GM19372 (cell line): Measurements from ENCODE around the gene WDFY3.

Experiments used
- ATAC-seq: cut with Tn5 transposase; IDR thresholded peaks from one replicate; pipeline ENCODE4 v1.9.1; 2021; ENCODE audit warnings: mild to moderate bottlenecking, low read depth, moderate library complexity; ENCODE audit not compliant: unreplicated experiment

The WDFY3 gene

GRCh38 chr4:84952004-84952403 is 14.5 kb downstream of the WDFY3 start:
- ATAC-seq: no peak

- ATAC-seq: no peak
Measured at GRCh38 chr4:84948056-84948455, 18.4 kb downstream of the WDFY3 start.

GRCh38 chr4:84944947-84945346 is 21.5 kb downstream of the WDFY3 start:
- no peak for ATAC-seq

GRCh38 chr4:84940960-84941359 is 25.5 kb downstream of the WDFY3 start:
- no peak for ATAC-seq

- no peak for ATAC-seq
Measured at GRCh38 chr4:84939113-84939512, 27.4 kb downstream of the WDFY3 start.

GRCh38 chr4:84938316-84938715 is 28.2 kb downstream of the WDFY3 start:
- no peak for ATAC-seq

- ATAC-seq: no peak
Measured at GRCh38 chr4:84937381-84937977, 29.0 kb downstream of the WDFY3 start.

GRCh38 chr4:84936123-84936522 is 30.4 kb downstream of the WDFY3 start:
- no peak for ATAC-seq

GRCh38 chr4:84932462-84932861 is 34.0 kb downstream of the WDFY3 start:
- ATAC-seq: no peak

GRCh38 chr4:84931961-84932360 is 34.5 kb downstream of the WDFY3 start:
- ATAC-seq: no peak

- no peak for ATAC-seq
Measured at GRCh38 chr4:84931274-84931673, 35.2 kb downstream of the WDFY3 start.

GRCh38 chr4:84928089-84928488 is 38.4 kb downstream of the WDFY3 start:
- ATAC-seq: no peak

- no peak for ATAC-seq
Measured at GRCh38 chr4:84927428-84927827, 39.1 kb downstream of the WDFY3 start.

- ATAC-seq: no peak
Measured at GRCh38 chr4:84925558-84925957, 40.9 kb downstream of the WDFY3 start.

- ATAC-seq: no peak
Measured at GRCh38 chr4:84924434-84924833, 42.1 kb downstream of the WDFY3 start.

- no peak for ATAC-seq
Measured at GRCh38 chr4:84920617-84921016, 45.9 kb downstream of the WDFY3 start.

GRCh38 chr4:84917869-84918600 is 48.5 kb downstream of the WDFY3 start:
- ATAC-seq: no peak

- no peak for ATAC-seq
Measured at GRCh38 chr4:84917086-84917821, 49.2 kb downstream of the WDFY3 start.

GRCh38 chr4:84916227-84916626 is 50.3 kb downstream of the WDFY3 start:
- no peak for ATAC-seq

GRCh38 chr4:84915396-84915780 is 51.1 kb downstream of the WDFY3 start:
- ATAC-seq: no peak

- no peak for ATAC-seq
Measured at GRCh38 chr4:84914686-84915395, 51.6 kb downstream of the WDFY3 start.
